HepG2 (cell line): ENCODE measurements around the gene FGF21. TPM values are rescaled to one million over a fixed set of nuclear protein-coding genes. Genes with fewer than 3 reads are reported as not detected.

Experiments used
- ARID2 ChIP-seq: sonication (generic); formaldehyde crosslinking; IDR thresholded peaks from 2 replicates; pipeline ENCODE4 v1.8.1; 2022; ENCODE audit warnings: mild to moderate bottlenecking, missing genetic modification reagents, borderline replicate concordance
- DR1 ChIP-seq: sonication (generic); formaldehyde crosslinking; IDR thresholded peaks from 2 replicates; pipeline ENCODE4 v1.8.0; 2021; ENCODE audit warnings: mild to moderate bottlenecking, missing genetic modification reagents, inconsistent platforms
- HOXA5 ChIP-seq: sonication (generic); formaldehyde crosslinking; IDR thresholded peaks from 2 replicates; pipeline ENCODE4 v1.4.0; 2020; ENCODE audit warnings: missing genetic modification reagents
- MTA3 ChIP-seq: sonication (generic); formaldehyde crosslinking; IDR thresholded peaks from 2 replicates; pipeline ENCODE4 v1.4.0; 2020; ENCODE audit warnings: missing genetic modification reagents
- PTBP1 ChIP-seq: fragments of 200-400 bp; formaldehyde crosslinking; IDR thresholded peaks from 2 replicates; pipeline ENCODE4 v1.6.1; 2018; ENCODE audit warnings: low read length, low read depth; ENCODE audit not compliant: poor library complexity, severe bottlenecking
- SIN3B ChIP-seq: fragments of 150-350 bp; IDR thresholded peaks from 2 replicates; pipeline ENCODE4 v1.6.1; 2014; ENCODE audit warnings: low read length
- SMARCE1 ChIP-seq: fragments of 450-650 bp; IDR thresholded peaks from 2 replicates; pipeline ENCODE4 v1.6.1; 2017; ENCODE audit warnings: borderline replicate concordance
- ZBTB21 ChIP-seq: sonication (generic); formaldehyde crosslinking; IDR thresholded peaks from 2 replicates; pipeline ENCODE4 v1.4.0; 2020; ENCODE audit warnings: missing genetic modification reagents
- ZNF296 ChIP-seq: sonication (generic); formaldehyde crosslinking; conservative IDR thresholded peaks from 2 replicates; pipeline ENCODE4 v1.5.0; 2020; ENCODE audit warnings: mild to moderate bottlenecking, missing genetic modification reagents
- polyA plus RNA-seq, 8 experiments: library from polyadenylated mRNA; depleted of rRNA in 3 of 8; stranded (reverse) in 7 of 8; unstranded in 1 of 8; fragments of >200 nt; fragmentation: Illumina TruSeq in 4 of 8; extraction: Trizol in 4 of 8; gene quantifications; 2 replicates each; pipeline versions ENCODE4 v1.2.1 to v1.2.3, GENCODE V29; 2011 to 2016; ENCODE audit warnings: low read depth in 4 of 8, missing spikeins in 1 of 8, mixed read lengths in 1 of 8; ENCODE audit not compliant: insufficient read depth in 1 of 8
- total RNA-seq, 5 experiments: library from RNA; depleted of rRNA; stranded (reverse); fragments of >200 nt; fragmentation: Illumina TruSeq; extraction: Trizol; gene quantifications; 2 replicates each; pipeline ENCODE4 v1.2.3, GENCODE V29; 2016; ENCODE audit warnings: low read depth in 1 of 5
- TF ChIP-seq, protein P1 (sequence below): sonication (generic); formaldehyde crosslinking; IDR thresholded peaks from 2 replicates; pipeline ENCODE4 v1.4.0; 2020; ENCODE audit warnings: missing genetic modification reagents
- TF ChIP-seq, protein P2 (sequence below): sonication (generic); formaldehyde crosslinking; IDR thresholded peaks from 2 replicates; pipeline ENCODE4 v1.5.1; 2020; ENCODE audit warnings: missing genetic modification reagents, mild to moderate bottlenecking, borderline replicate concordance
- TF ChIP-seq, protein P3 (sequence below): sonication (generic); formaldehyde crosslinking; conservative IDR thresholded peaks from 2 replicates; pipeline ENCODE4 v1.5.0; 2020; ENCODE audit warnings: missing genetic modification reagents
- TF ChIP-seq, protein P4 (sequence below): sonication (generic); formaldehyde crosslinking; IDR thresholded peaks from 2 replicates; pipeline ENCODE4 v1.4.0; 2020; ENCODE audit warnings: mild to moderate bottlenecking, missing genetic modification reagents
- TF ChIP-seq, protein P5 (sequence below): sonication (generic); formaldehyde crosslinking; IDR thresholded peaks from 2 replicates; pipeline ENCODE4 v1.8.1; 2022; ENCODE audit warnings: mild to moderate bottlenecking, missing genetic modification reagents

Gene FGF21
- total and polyA plus RNA-seq, 2 of the 13 experiments (the other 11 are each of a cell fraction or from before 2014, with no cell fraction given), result 0.17 TPM; not detected in 1

DNA sequence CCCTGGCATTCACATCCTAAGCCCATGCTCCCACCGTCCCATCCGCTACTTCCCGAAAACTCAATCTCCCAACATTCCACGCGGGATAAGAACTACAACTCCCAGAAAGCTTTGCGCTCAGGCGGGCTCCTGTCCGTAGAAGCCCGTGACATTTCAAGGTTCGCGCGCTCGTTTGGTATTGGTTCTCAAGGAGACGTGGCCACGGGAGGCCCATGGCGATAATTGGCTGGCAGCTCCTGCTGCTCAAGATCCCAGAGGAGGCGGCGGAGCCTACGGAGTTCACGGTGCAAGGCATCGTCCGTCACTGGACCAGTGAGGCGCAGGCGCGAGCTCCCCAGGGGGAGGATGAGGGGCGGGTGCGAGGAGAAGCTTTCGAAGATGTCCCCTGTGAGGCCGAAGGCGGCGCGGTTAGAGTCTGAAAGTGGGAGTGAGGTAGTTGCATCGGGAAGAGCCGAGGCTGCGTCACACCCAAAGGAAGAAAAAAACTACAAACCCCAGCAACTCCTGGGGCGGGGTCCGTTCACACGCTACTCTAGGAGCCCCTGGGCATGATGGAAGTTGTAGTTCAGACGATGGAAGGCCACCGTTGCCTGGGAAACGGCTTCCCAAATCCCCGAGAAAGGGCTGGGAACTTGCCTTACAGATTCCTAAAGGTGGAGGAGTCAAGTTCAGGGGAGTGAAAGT is 34.6 kb upstream of the FGF21 start (continued):
- TF ChIP-seq SIN3B (peak; percentile 57; the same call in 1 of the 2 replicates), ZNF296 (CRISPR knock-in tag) (no peak), SMARCE1 (no peak), HOXA5 (CRISPR knock-in tag) (no peak), MTA3 (CRISPR knock-in tag) (no peak), PTBP1 (no peak), ZBTB21 (CRISPR knock-in tag) (no peak), ARID2 (CRISPR knock-in tag) (no peak), DR1 (CRISPR knock-in tag) (0 out of 2 replicates have a peak, but pooled peaks have one; percentile 17)
- TF ChIP-seq, protein P1, sequence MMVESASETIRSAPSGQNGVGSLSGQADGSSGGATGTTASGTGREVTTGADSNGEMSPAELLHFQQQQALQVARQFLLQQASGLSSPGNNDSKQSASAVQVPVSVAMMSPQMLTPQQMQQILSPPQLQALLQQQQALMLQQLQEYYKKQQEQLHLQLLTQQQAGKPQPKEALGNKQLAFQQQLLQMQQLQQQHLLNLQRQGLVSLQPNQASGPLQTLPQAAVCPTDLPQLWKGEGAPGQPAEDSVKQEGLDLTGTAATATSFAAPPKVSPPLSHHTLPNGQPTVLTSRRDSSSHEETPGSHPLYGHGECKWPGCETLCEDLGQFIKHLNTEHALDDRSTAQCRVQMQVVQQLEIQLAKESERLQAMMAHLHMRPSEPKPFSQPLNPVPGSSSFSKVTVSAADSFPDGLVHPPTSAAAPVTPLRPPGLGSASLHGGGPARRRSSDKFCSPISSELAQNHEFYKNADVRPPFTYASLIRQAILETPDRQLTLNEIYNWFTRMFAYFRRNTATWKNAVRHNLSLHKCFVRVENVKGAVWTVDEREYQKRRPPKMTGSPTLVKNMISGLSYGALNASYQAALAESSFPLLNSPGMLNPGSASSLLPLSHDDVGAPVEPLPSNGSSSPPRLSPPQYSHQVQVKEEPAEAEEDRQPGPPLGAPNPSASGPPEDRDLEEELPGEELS (CRISPR knock-in tag), result no peak; the same call in 1 of the 2 replicates
- TF ChIP-seq, protein P2, sequence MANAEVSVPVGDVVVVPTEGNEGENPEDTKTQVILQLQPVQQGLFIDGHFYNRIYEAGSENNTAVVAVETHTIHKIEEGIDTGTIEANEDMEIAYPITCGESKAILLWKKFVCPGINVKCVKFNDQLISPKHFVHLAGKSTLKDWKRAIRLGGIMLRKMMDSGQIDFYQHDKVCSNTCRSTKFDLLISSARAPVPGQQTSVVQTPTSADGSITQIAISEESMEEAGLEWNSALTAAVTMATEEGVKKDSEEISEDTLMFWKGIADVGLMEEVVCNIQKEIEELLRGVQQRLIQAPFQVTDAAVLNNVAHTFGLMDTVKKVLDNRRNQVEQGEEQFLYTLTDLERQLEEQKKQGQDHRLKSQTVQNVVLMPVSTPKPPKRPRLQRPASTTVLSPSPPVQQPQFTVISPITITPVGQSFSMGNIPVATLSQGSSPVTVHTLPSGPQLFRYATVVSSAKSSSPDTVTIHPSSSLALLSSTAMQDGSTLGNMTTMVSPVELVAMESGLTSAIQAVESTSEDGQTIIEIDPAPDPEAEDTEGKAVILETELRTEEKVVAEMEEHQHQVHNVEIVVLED, result peak; percentile 89
- TF ChIP-seq, protein P3, sequence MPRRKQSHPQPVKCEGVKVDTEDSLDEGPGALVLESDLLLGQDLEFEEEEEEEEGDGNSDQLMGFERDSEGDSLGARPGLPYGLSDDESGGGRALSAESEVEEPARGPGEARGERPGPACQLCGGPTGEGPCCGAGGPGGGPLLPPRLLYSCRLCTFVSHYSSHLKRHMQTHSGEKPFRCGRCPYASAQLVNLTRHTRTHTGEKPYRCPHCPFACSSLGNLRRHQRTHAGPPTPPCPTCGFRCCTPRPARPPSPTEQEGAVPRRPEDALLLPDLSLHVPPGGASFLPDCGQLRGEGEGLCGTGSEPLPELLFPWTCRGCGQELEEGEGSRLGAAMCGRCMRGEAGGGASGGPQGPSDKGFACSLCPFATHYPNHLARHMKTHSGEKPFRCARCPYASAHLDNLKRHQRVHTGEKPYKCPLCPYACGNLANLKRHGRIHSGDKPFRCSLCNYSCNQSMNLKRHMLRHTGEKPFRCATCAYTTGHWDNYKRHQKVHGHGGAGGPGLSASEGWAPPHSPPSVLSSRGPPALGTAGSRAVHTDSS (CRISPR knock-in tag), result no peak
- TF ChIP-seq, protein P4, sequence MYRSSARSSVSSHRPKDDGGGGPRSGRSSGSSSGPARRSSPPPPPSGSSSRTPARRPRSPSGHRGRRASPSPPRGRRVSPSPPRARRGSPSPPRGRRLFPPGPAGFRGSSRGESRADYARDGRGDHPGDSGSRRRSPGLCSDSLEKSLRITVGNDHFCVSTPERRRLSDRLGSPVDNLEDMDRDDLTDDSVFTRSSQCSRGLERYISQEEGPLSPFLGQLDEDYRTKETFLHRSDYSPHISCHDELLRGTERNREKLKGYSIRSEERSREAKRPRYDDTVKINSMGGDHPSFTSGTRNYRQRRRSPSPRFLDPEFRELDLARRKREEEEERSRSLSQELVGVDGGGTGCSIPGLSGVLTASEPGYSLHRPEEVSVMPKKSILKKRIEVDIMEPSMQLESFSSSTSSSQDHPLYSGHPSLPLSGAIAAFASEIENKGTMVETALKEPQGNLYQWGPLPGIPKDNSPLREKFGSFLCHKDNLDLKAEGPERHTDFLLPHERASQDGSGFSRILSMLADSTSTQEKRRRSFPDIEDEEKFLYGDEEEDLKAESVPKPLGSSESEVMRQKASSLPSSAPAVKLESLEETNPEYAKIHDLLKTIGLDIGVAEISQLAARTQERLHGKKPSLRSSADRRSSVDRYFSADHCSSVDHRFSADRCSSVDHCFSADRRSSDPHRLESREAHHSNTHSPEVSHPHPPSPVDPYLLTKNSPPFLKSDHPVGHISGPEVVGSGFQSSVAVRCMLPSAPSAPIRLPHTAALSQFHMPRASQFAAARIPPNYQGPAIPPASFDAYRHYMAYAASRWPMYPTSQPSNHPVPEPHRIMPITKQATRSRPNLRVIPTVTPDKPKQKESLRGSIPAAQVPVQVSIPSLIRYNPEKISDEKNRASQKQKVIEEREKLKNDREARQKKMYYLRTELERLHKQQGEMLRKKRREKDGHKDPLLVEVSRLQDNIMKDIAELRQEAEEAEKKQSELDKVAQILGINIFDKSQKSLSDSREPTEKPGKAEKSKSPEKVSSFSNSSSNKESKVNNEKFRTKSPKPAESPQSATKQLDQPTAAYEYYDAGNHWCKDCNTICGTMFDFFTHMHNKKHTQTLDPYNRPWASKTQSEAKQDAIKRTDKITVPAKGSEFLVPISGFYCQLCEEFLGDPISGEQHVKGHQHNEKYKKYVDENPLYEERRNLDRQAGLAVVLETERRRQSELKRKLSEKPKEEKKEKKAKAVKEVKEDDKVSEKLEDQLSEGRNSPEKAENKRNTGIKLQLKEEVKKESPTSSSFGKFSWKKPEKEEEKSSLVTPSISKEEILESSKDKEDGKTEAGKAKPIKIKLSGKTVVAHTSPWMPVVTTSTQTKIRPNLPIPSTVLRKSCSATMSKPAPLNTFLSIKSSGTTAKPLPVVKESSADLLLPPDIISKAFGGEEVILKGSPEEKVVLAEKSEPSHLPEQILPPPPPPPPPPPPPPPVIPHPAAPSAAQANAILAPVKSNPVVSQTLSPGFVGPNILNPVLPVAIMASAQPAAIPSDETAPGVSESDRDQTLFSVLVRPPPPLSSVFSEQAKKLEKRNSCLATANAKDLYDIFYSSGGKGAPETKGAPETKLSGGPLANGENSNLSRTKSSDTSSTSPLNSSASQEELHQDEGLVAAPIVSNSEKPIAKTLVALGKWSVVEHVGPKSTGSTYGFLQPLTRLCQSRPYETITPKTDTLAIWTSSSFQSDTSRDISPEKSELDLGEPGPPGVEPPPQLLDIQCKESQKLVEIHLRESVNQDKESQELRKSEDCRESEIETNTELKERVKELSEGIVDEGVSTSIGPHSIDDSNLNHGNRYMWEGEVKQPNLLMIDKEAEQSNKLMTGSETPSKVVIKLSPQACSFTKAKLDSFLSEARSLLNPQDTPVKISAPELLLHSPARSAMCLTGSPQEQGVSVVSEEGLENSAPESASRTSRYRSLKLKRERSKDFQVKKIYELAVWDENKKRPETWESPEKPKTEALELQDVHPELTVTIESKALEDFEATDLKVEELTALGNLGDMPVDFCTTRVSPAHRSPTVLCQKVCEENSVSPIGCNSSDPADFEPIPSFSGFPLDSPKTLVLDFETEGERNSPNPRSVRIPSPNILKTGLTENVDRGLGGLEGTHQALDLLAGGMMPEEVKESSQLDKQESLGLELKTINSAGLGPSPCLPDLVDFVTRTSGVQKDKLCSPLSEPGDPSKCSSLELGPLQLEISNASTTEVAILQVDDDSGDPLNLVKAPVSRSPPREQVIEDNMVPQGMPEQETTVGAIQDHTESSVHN (CRISPR knock-in tag), result no peak
- TF ChIP-seq, protein P5, sequence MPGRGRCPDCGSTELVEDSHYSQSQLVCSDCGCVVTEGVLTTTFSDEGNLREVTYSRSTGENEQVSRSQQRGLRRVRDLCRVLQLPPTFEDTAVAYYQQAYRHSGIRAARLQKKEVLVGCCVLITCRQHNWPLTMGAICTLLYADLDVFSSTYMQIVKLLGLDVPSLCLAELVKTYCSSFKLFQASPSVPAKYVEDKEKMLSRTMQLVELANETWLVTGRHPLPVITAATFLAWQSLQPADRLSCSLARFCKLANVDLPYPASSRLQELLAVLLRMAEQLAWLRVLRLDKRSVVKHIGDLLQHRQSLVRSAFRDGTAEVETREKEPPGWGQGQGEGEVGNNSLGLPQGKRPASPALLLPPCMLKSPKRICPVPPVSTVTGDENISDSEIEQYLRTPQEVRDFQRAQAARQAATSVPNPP (CRISPR knock-in tag), result no peak
